Measurements from ENCODE around the gene RAPGEF4. TPM values are rescaled to one million over a fixed set of nuclear protein-coding genes. Genes with fewer than 3 reads are reported as not detected.

The RAPGEF4 gene
- total RNA-seq, 1 experiment from 2014 or later = 2.2 TPM

- TF ChIP-seq FOXP1 (CRISPR knock-in tag; IDR thresholded peaks at IDR 0.05; ENCODE audit: borderline replicate concordance) (no peak), SMAD3 (CRISPR knock-in tag; IDR thresholded peaks at IDR 0.05; ENCODE audit: borderline replicate concordance) (no peak), ZNF423 (CRISPR knock-in tag; IDR thresholded peaks at IDR 0.05) (no peak), PRDM15 (CRISPR knock-in tag; IDR thresholded peaks at IDR 0.05) (no peak)
- TF ChIP-seq, protein P1, sequence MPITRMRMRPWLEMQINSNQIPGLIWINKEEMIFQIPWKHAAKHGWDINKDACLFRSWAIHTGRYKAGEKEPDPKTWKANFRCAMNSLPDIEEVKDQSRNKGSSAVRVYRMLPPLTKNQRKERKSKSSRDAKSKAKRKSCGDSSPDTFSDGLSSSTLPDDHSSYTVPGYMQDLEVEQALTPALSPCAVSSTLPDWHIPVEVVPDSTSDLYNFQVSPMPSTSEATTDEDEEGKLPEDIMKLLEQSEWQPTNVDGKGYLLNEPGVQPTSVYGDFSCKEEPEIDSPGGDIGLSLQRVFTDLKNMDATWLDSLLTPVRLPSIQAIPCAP (CRISPR knock-in tag; IDR thresholded peaks at IDR 0.05) = no peak
- TF ChIP-seq, protein P2, sequence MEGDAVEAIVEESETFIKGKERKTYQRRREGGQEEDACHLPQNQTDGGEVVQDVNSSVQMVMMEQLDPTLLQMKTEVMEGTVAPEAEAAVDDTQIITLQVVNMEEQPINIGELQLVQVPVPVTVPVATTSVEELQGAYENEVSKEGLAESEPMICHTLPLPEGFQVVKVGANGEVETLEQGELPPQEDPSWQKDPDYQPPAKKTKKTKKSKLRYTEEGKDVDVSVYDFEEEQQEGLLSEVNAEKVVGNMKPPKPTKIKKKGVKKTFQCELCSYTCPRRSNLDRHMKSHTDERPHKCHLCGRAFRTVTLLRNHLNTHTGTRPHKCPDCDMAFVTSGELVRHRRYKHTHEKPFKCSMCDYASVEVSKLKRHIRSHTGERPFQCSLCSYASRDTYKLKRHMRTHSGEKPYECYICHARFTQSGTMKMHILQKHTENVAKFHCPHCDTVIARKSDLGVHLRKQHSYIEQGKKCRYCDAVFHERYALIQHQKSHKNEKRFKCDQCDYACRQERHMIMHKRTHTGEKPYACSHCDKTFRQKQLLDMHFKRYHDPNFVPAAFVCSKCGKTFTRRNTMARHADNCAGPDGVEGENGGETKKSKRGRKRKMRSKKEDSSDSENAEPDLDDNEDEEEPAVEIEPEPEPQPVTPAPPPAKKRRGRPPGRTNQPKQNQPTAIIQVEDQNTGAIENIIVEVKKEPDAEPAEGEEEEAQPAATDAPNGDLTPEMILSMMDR (IDR thresholded peaks at IDR 0.05) = no peak
These were observed 227.2 kb downstream of the RAPGEF4 start (continued) for GRCh38 chr2:172962824-172963223.

DNA sequence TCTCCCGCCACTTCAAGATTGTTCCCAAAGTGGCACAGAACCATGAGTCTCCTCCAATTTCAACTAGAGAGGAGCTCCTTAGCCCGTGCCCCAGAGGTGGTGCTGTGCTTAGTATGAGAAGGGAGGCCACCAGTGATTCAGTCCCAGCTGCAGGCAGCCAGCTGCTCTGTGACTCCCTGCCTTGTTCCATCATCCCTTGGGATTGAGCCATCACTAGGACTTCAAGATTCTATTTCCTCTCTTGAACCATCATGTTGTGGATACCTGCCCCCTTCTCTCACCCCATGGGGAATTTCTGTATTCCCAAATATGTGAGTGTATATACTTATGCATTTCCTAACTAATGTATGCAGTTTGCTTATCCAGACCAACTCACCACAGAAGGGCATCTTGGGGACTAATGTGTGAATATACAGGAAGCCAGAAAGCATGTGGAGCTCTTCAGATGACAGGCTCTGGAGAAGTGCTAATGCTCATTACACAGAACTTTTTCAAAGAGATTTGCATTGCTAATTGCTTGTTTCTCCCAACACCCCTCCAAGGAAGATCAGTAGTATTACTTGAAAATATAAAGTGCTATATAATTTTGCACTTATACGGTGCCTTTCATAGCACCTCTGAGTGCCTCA lies 229.0 kb downstream of the RAPGEF4 start:
- H3K4me1 Mint-ChIP-seq = peaks cover 10% of the 10 kb centered on the region
- no peaks in the 10 kb centered on the region for H3K9me3 Mint-ChIP-seq
- no peaks in the 10 kb centered on the region for H3K36me3 Mint-ChIP-seq
- H3K27me3 Mint-ChIP-seq (ENCODE audit: low read depth) = no peaks in the 10 kb centered on the region
- CTCF ChIA-PET = interaction anchor here (0.6 to 1.4 kb wide), 2 partner anchors 33 to 1017 kb away, joined by 3 to 4 read pairs; no protein-coding TSS in a partner anchor
- no peak overlapping the region for H3K4me3 Mint-ChIP-seq
- ATAC-seq (no peak), DNase-seq (ENCODE audit: low spot score) (no peak)
- POLR2A ChIA-PET = interaction anchor here (1.0 kb wide), 1 partner anchor 51 kb away, joined by 3 read pairs; no protein-coding TSS in a partner anchor
- no peak for TF ChIP-seq MAX (CRISPR knock-in tag; IDR thresholded peaks at IDR 0.05)
- TF ChIP-seq CREB1 (CRISPR knock-in tag; IDR thresholded peaks at IDR 0.05) = no peak
- TF ChIP-seq ATF1 (CRISPR knock-in tag; IDR thresholded peaks at IDR 0.05) = no peak
- no peak for TF ChIP-seq ZNF263 (CRISPR knock-in tag; IDR thresholded peaks at IDR 0.05; ENCODE audit: low read depth)
- TF ChIP-seq, protein P2 (IDR thresholded peaks at IDR 0.05) = no peak
- H3K27ac Mint-ChIP-seq = no peak overlapping the region

- Mint-ChIP-seq H3K4me1 (peaks cover 10% of the 10 kb centered on the region), H3K36me3 (no peaks in the 10 kb centered on the region), H3K9me3 (no peaks in the 10 kb centered on the region), H3K4me3 (no peak overlapping the region), H3K27ac (no peak overlapping the region), H3K27me3 (ENCODE audit: low read depth) (no peaks in the 10 kb centered on the region)
- ChIA-PET POLR2A (interaction anchor here (1.0 kb wide), 1 partner anchor 52 kb away, joined by 3 read pairs; no protein-coding TSS in a partner anchor), CTCF (interaction anchor here (1.4 kb wide), 1 partner anchor 34 kb away, joined by 4 read pairs; no protein-coding TSS in a partner anchor)
- ATAC-seq (no peak), DNase-seq (ENCODE audit: low spot score) (no peak)
- TF ChIP-seq NR2C2 (CRISPR knock-in tag; IDR thresholded peaks at IDR 0.05) (no peak), MXD4 (CRISPR knock-in tag; IDR thresholded peaks at IDR 0.05; ENCODE audit: borderline replicate concordance) (no peak), ATF3 (CRISPR knock-in tag; conservative IDR thresholded peaks at IDR 0.05) (no peak), ZNF671 (CRISPR knock-in tag; IDR thresholded peaks at IDR 0.05) (no peak), FOXJ3 (CRISPR knock-in tag; IDR thresholded peaks at IDR 0.05; ENCODE audit: borderline replicate concordance) (no peak), ZNF423 (CRISPR knock-in tag; IDR thresholded peaks at IDR 0.05) (no peak), CREB1 (CRISPR knock-in tag; IDR thresholded peaks at IDR 0.05) (no peak), NR3C1 (CRISPR knock-in tag; conservative IDR thresholded peaks at IDR 0.05; ENCODE audit: low read depth) (no peak), STAT6 (CRISPR knock-in tag; conservative IDR thresholded peaks at IDR 0.05; ENCODE audit: low read depth) (no peak)
- TF ChIP-seq, protein P3, sequence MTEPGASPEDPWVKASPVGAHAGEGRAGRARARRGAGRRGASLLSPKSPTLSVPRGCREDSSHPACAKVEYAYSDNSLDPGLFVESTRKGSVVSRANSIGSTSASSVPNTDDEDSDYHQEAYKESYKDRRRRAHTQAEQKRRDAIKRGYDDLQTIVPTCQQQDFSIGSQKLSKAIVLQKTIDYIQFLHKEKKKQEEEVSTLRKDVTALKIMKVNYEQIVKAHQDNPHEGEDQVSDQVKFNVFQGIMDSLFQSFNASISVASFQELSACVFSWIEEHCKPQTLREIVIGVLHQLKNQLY (CRISPR knock-in tag; IDR thresholded peaks at IDR 0.05) = no peak
These were observed 230.0 kb downstream of the RAPGEF4 start for GRCh38 chr2:172965433-172966212.
